Endothelial cell of umbilical vein (primary cell): ENCODE data around the gene ZNF74. TPM values are rescaled to one million over a fixed set of nuclear protein-coding genes. Genes with fewer than 3 reads are reported as not detected.
A peak's percentile ranks its signal among the peaks of the same experiment; 100 is the strongest.

Experiments
- BruUV-seq: library from RNA; stranded (reverse); fragments of 400-500 nt; replicated peaks from 2 replicates; lab custom pipeline; 2021; lab: Mats Ljungman, UMichigan
- CTCF ChIA-PET: fragments of 300-600, 350-600 bp; sonication (Branson Sonifier 250); formaldehyde crosslinking; loops from one replicate; lab custom pipeline; 2021; ENCODE audit warnings: antibody characterized with exemption, inconsistent platforms; lab: Charles Lee
- POLR2A ChIA-PET: fragments of 300-600, 350-600 bp; sonication (Branson Sonifier 250); formaldehyde crosslinking; loops from one replicate; lab custom pipeline; 2021; ENCODE audit warnings: antibody characterized with exemption, inconsistent platforms; lab: Charles Lee
- DNase-seq: peaks from one replicate; pipeline ENCODE4 v3.0.0-alpha.2; 2011; ENCODE audit warnings: low read depth, low spot score
- FAIRE-seq: peaks from 2 replicates; lab custom pipeline; 2011; peaks lifted over from hg19 to GRCh38; lab: Jason Lieb, UNC
- H2AFZ ChIP-seq: 2 replicates; pipeline ENCODE4 v1.6.0; 2012; ENCODE audit warnings: low read depth, low read length, control low read depth, inconsistent platforms
- H3K27ac ChIP-seq: 2 replicates; pipeline ENCODE4 v1.5.1; 2011; ENCODE audit warnings: low read depth, mild to moderate bottlenecking, control low read depth, low read length, moderate library complexity; ENCODE audit not compliant: insufficient read depth
- H3K27me3 ChIP-seq, 2 experiments: 2 replicates each; pipeline versions ENCODE4 v1.6.0 to v1.6.1; 2011; ENCODE audit warnings: low read length in 2 of 2, mixed read lengths in 1 of 2; ENCODE audit not compliant: control insufficient read depth in 2 of 2, insufficient read depth in 2 of 2
- H3K36me3 ChIP-seq, 2 experiments: 2 replicates in 1 of 2; 3 replicates in 1 of 2; pipeline ENCODE4 v1.5.1; 2011; ENCODE audit warnings: low read length in 2 of 2, mild to moderate bottlenecking in 1 of 2, moderate library complexity in 1 of 2; ENCODE audit not compliant: control insufficient read depth in 2 of 2, insufficient read depth in 2 of 2; ENCODE audit errors: extremely low read depth in 1 of 2
- H3K4me1 ChIP-seq: 3 replicates; pipeline ENCODE4 v1.5.1; 2011; ENCODE audit warnings: mild to moderate bottlenecking, low read length; ENCODE audit not compliant: control insufficient read depth, insufficient read depth; ENCODE audit errors: extremely low read depth
- H3K4me2 ChIP-seq: 2 replicates; pipeline ENCODE4 v1.6.1; 2011; ENCODE audit warnings: low read length, control low read depth, mixed read lengths; ENCODE audit not compliant: insufficient read depth
- H3K4me3 ChIP-seq, 3 experiments: fragments of 200-600 bp in 1 of 3; sonication (generic), shearing (Covaris generic) in 1 of 3; replicated peaks in 1 of 3; 2 replicates each; pipeline ENCODE4 v1.5.1; 2011 to 2016; ENCODE audit warnings: control low read depth in 3 of 3, low read length in 3 of 3, mild to moderate bottlenecking in 2 of 3, inconsistent platforms in 1 of 3, low read depth in 1 of 3, moderate library complexity in 1 of 3; ENCODE audit not compliant: insufficient read depth in 1 of 3
- H3K79me2 ChIP-seq: 2 replicates; pipeline ENCODE4 v1.6.0; 2012; ENCODE audit warnings: low read length, inconsistent platforms; ENCODE audit not compliant: control insufficient read depth, insufficient read depth
- H3K9ac ChIP-seq: replicated peaks from 2 replicates; pipeline ENCODE3; 2011; ENCODE audit warnings: low read length, control low read depth; ENCODE audit not compliant: insufficient read depth; ENCODE audit errors: extremely low read depth
- H3K9me1 ChIP-seq: replicated peaks from 3 replicates; pipeline ENCODE4 v1.6.0; 2011; ENCODE audit warnings: mild to moderate bottlenecking, low read length; ENCODE audit not compliant: control insufficient read depth, insufficient read depth; ENCODE audit errors: extremely low read depth
- H3K9me3 ChIP-seq: replicated peaks from 2 replicates; pipeline ENCODE4 v1.5.1; 2012; ENCODE audit warnings: low read length, inconsistent platforms; ENCODE audit not compliant: control insufficient read depth, insufficient read depth
- H4K20me1 ChIP-seq: replicated peaks from 2 replicates; pipeline ENCODE3; 2011; ENCODE audit warnings: mild to moderate bottlenecking, low read length; ENCODE audit not compliant: control insufficient read depth, insufficient read depth; ENCODE audit errors: extremely low read depth
- EZH2 ChIP-seq: IDR thresholded peaks from 2 replicates; pipeline ENCODE4 v1.6.1; 2012; ENCODE audit warnings: borderline replicate concordance, low read depth, mild to moderate bottlenecking, moderate library complexity, low read length, inconsistent platforms; ENCODE audit not compliant: severe bottlenecking
- FOS ChIP-seq: IDR thresholded peaks from 2 replicates; pipeline ENCODE4 v1.6.1; 2011; ENCODE audit warnings: mild to moderate bottlenecking, low read length, moderate library complexity, borderline replicate concordance; ENCODE audit not compliant: insufficient read depth
- JUN ChIP-seq: IDR thresholded peaks from 2 replicates; pipeline ENCODE4 v1.6.1; 2011; ENCODE audit warnings: borderline replicate concordance, low read depth; ENCODE audit not compliant: insufficient read length, insufficient read depth
- MYC ChIP-seq: IDR thresholded peaks from one replicate; pipeline ENCODE4 v1.6.1; 2011; ENCODE audit warnings: mild to moderate bottlenecking, low read depth, low read length
- POLR2A ChIP-seq: IDR thresholded peaks from 2 replicates; pipeline ENCODE4 v1.6.1; 2012; ENCODE audit warnings: low read depth, mild to moderate bottlenecking, control low read depth, low read length
- POLR2AphosphoS5 ChIP-seq: IDR thresholded peaks from 2 replicates; pipeline ENCODE4 v1.6.1; 2012; ENCODE audit warnings: low read depth, mild to moderate bottlenecking, control low read depth, low read length, moderate library complexity; ENCODE audit not compliant: insufficient read depth
- dilution Hi-C: fragments of 300-500 bp; cut with MboI; formaldehyde crosslinking; loops from one replicate; pipeline ENCODE4 v1.15.0; 2019; ENCODE audit warnings: low sequenced_read_pairs; ENCODE audit not compliant: extremely low pct_ligation_motif_present
- intact Hi-C: fragments of 100-400 bp; cut with micrococcal nuclease; formaldehyde crosslinking; loops from one replicate; pipeline ENCODE4 v1.10.0; 2022
- polyA plus RNA-seq, 4 experiments: library from polyadenylated mRNA; depleted of rRNA in 3 of 4; stranded (reverse) in 3 of 4; unstranded in 1 of 4; fragments of >200 nt; gene quantifications; 2 replicates each; pipeline versions ENCODE4 v1.2.1 to v1.2.3, GENCODE V29; 2011 to 2012; ENCODE audit warnings: missing spikeins in 1 of 4
- total RNA-seq: library from RNA; stranded (reverse); gene quantifications from 2 replicates; pipeline ENCODE4 v1.2.3, GENCODE V29; 2021
- TF ChIP-seq, protein P1 (sequence below), 2 donors: IDR thresholded peaks; 1 replicate in 1 of 2; 2 replicates in 1 of 2; pipeline ENCODE4 v1.5.1; 2011; ENCODE audit warnings: low read length in 2 of 2, mild to moderate bottlenecking in 2 of 2, moderate library complexity in 2 of 2, control low read depth in 1 of 2, inconsistent platforms in 1 of 2, low read depth in 1 of 2; ENCODE audit not compliant: insufficient read depth in 1 of 2; ENCODE audit errors: extremely low read depth in 1 of 2
- TF ChIP-seq, protein P2 (sequence below): IDR thresholded peaks from 2 replicates; pipeline ENCODE4 v1.6.1; 2011; ENCODE audit not compliant: insufficient read depth, insufficient read length

Gene ZNF74
- total and polyA plus RNA-seq, 2 donors (not counting 3 experiments of a cell fraction or from before 2014, with no cell fraction given), result 8.6 to 13.4 TPM

DNA sequence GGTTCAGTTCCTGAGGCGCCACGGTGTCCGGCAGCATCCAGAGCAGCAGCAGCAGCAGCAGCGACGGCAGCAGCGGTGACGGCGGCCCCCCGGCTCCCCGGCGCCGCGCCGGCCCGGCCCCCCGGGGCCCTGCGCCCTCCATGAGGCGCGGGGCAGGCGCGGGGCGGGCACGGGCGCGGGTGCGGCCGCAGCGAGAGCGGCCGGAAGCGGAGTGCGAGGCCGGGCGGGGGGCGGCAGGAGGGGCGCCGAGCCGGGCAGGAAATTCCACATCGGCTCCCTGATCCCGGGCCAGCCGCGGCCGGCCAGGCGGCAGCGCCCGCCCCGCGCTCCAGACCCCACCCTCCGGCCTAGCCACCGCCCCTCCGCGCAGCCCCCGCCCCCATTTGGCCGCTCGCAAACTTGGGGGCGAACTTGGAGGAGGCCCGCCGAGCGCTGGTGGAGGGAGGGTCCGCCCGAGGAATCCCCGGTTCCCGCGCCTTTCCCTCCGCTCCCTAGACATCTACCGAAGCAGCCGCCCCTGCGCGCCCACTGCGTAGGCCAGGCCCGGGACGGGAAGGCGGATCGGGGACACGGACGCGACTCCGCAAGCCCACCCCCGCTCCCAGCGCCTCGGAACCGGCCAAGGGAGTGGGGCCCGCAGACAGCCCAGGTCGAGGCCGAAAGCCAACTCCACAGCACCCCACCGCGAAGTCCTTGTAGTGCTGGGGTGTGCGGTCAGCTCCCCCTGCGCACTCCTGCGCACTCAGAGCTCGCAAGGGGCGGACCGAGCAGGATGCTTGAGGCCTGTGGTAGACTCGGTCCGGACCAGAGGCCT, 43.9 kb downstream of the ZNF74 start, which contains the start of gene SCARF2:
TSS of gene SCARF2 (minus strand) at position 213 of the 814 bp plus-strand sequence. CDS start at position 142, 71 bp downstream.
- dilution Hi-C loops, result no loop called here
- Histone ChIP-seq H3K27me3 (no peaks in the 10 kb centered on the region), H3K4me3 (peak within 1 kb of the TSS; percentile 43 to 75 (median 59)), H3K4me1 (peaks cover 11% of the 10 kb centered on the region), H3K27ac (peak within 1 kb of the TSS; percentile 4), H3K4me2 (peak within 1 kb of the TSS; percentile 74), H3K9me3 (no peaks in the 10 kb centered on the region), H4K20me1 (no peaks in the 10 kb centered on the region), H3K36me3 (peaks cover 0 to 2% of the 10 kb centered on the region in 2 experiments), H2AFZ (peak within 1 kb of the TSS; percentile 78), H3K9me1 (no peaks in the 10 kb centered on the region), H3K9ac (peak within 1 kb of the TSS; percentile 38), H3K79me2 (peaks cover 14% of the 10 kb centered on the region)
- POLR2A ChIA-PET, result no interaction called here
- DNase-seq (peak; percentile 52), FAIRE-seq (peak; percentile 37)
- BruUV-seq, result no TSS peak
- intact Hi-C loops, result loop anchor here (5.0 kb wide), 1 partner anchor 59 kb away; the partner anchor contains the start of gene KLHL22
- TF ChIP-seq POLR2A, result no peak
- no peak for TF ChIP-seq FOS
- no peak for TF ChIP-seq EZH2
- TF ChIP-seq, protein P1, sequence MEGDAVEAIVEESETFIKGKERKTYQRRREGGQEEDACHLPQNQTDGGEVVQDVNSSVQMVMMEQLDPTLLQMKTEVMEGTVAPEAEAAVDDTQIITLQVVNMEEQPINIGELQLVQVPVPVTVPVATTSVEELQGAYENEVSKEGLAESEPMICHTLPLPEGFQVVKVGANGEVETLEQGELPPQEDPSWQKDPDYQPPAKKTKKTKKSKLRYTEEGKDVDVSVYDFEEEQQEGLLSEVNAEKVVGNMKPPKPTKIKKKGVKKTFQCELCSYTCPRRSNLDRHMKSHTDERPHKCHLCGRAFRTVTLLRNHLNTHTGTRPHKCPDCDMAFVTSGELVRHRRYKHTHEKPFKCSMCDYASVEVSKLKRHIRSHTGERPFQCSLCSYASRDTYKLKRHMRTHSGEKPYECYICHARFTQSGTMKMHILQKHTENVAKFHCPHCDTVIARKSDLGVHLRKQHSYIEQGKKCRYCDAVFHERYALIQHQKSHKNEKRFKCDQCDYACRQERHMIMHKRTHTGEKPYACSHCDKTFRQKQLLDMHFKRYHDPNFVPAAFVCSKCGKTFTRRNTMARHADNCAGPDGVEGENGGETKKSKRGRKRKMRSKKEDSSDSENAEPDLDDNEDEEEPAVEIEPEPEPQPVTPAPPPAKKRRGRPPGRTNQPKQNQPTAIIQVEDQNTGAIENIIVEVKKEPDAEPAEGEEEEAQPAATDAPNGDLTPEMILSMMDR (IDR thresholded peaks at IDR 0.05; ENCODE audit: extremely low read depth in 1 of 2, insufficient read depth in 1 of 2, low read depth in 1 of 2, low read length in 2 of 2), result no peak
- peak; percentile 57 for TF ChIP-seq POLR2AphosphoS5
- no peak for TF ChIP-seq JUN
- TF ChIP-seq MYC, result no peak
- TF ChIP-seq, protein P2, sequence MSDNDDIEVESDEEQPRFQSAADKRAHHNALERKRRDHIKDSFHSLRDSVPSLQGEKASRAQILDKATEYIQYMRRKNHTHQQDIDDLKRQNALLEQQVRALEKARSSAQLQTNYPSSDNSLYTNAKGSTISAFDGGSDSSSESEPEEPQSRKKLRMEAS, result no peak
- CTCF ChIA-PET, result interaction anchor here (1.6 to 2.9 kb wide), 4 partner anchors 11 to 20 kb away, joined by 6 to 18 read pairs (median 12); no protein-coding TSS in a partner anchor
